Hepatocyte (in vitro differentiated cells): ENCODE results near the gene CCDC182. TPM values are rescaled to one million over a fixed set of nuclear protein-coding genes. Genes with fewer than 3 reads are reported as not detected.

Experiments used
- DNase-seq: peaks from one replicate; pipeline ENCODE4 v3.0.0-alpha.2; 2016; ENCODE audit warnings: low spot score
- H2AFZ ChIP-seq: fragments of 200-600 bp; sonication (generic); 2 replicates; pipeline ENCODE4 v1.6.0; 2016; ENCODE audit warnings: antibody characterized with exemption, mild to moderate bottlenecking
- H3K27ac ChIP-seq: fragments of 200-600 bp; sonication (generic); 2 replicates; pipeline ENCODE4 v1.5.1; 2016; ENCODE audit warnings: mild to moderate bottlenecking
- H3K27me3 ChIP-seq: fragments of 200-600 bp; sonication (generic); 2 replicates; pipeline ENCODE4 v1.6.1; 2016
- H3K36me3 ChIP-seq: fragments of 200-600 bp; sonication (generic); replicated peaks from 2 replicates; pipeline ENCODE4 v1.5.1; 2016; ENCODE audit warnings: low read depth; ENCODE audit not compliant: insufficient read depth
- H3K4me1 ChIP-seq: fragments of 200-600 bp; sonication (generic); 2 replicates; pipeline ENCODE4 v1.5.1; 2016; ENCODE audit warnings: mild to moderate bottlenecking, moderate library complexity; ENCODE audit not compliant: insufficient read depth
- H3K4me2 ChIP-seq: fragments of 200-600 bp; sonication (generic); 2 replicates; pipeline ENCODE4 v1.6.0; 2016
- H3K4me3 ChIP-seq: fragments of 200-600 bp; sonication (generic); 2 replicates; pipeline ENCODE4 v1.5.1; 2016; ENCODE audit warnings: mild to moderate bottlenecking
- H3K79me2 ChIP-seq: fragments of 200-600 bp; sonication (generic); 2 replicates; pipeline ENCODE4 v1.6.0; 2017; ENCODE audit warnings: mild to moderate bottlenecking
- H3K9me2 ChIP-seq: fragments of 200-600 bp; sonication (generic); replicated peaks from 2 replicates; pipeline ENCODE4 v1.6.0; 2017; ENCODE audit warnings: mild to moderate bottlenecking; ENCODE audit not compliant: insufficient read depth
- H3K9me3 ChIP-seq: fragments of 200-600 bp; sonication (generic); 2 replicates; pipeline ENCODE4 v1.5.1; 2016; ENCODE audit warnings: low read depth, mild to moderate bottlenecking
- H4K20me1 ChIP-seq: fragments of 200-600 bp; sonication (generic); 2 replicates; pipeline ENCODE4 v1.6.0; 2016; ENCODE audit warnings: mild to moderate bottlenecking; ENCODE audit not compliant: insufficient read depth, poor library complexity, severe bottlenecking
- CTCF ChIP-seq: fragments of 200-600 bp; sonication (generic); IDR thresholded peaks from 2 replicates; pipeline ENCODE4 v1.5.1; 2016; ENCODE audit warnings: antibody characterized with exemption, mild to moderate bottlenecking; ENCODE audit not compliant: poor library complexity
- EZH2 ChIP-seq: fragments of 200-600 bp; sonication (generic); IDR thresholded peaks from 2 replicates; pipeline ENCODE4 v1.6.1; 2016; ENCODE audit warnings: antibody characterized with exemption, mild to moderate bottlenecking, borderline replicate concordance
- EZH2phosphoT487 ChIP-seq: fragments of 200-600 bp; sonication (generic); IDR thresholded peaks from one replicate; pipeline ENCODE4 v1.6.1; 2018; ENCODE audit warnings: antibody characterized with exemption, mild to moderate bottlenecking, low read depth, moderate library complexity; ENCODE audit not compliant: unreplicated experiment, severe bottlenecking
- WGBS: methylation state at CpG from one replicate; pipeline ENCODE4 v1.1.6; 2016; ENCODE audit warnings: low lambda C conversion rate; ENCODE audit errors: missing lambda C conversion rate; 5-methylcytosine and 5-hydroxymethylcytosine counted together
- polyA plus RNA-seq: library from polyadenylated mRNA; unstranded; fragments of >200 nt; fragmentation: Nextera tagmentation; extraction: Ambion mirVana; gene quantifications from 2 replicates; pipeline ENCODE4 v1.2.1, GENCODE V29; 2016
- total RNA-seq: library from RNA; depleted of rRNA; stranded (reverse); fragments of >200 nt; gene quantifications from 2 replicates; pipeline ENCODE4 v1.2.3, GENCODE V29; 2014

Gene CCDC182
- total and polyA plus RNA-seq, 2 experiments from 2014 or later = not detected

- DNase-seq = no peak
- H3K4me2 ChIP-seq = no peak overlapping the region
- no peaks in the 10 kb centered on the region for H3K9me2 ChIP-seq
- H3K36me3 ChIP-seq = no peaks in the 10 kb centered on the region
- no peaks in the 10 kb centered on the region for H3K4me1 ChIP-seq
- no peaks in the 10 kb centered on the region for H3K79me2 ChIP-seq
- no peaks in the 10 kb centered on the region for H4K20me1 ChIP-seq
- H3K9me3 ChIP-seq = no peaks in the 10 kb centered on the region
- no peak overlapping the region for H2AFZ ChIP-seq
- 76% methylated on average over 9 of the region's 9 CpGs for WGBS
- TF ChIP-seq CTCF (no peak), EZH2 (no peak), EZH2phosphoT487 (no peak)
- H3K27me3 ChIP-seq = peaks cover 4% of the 10 kb centered on the region
- H3K27ac ChIP-seq = no peak overlapping the region
- H3K4me3 ChIP-seq = no peak overlapping the region
Measured at GRCh38 chr17:57706761-57707160, 38.3 kb downstream of the CCDC182 start.

GRCh38 chr17:57705921-57706695 is 39.0 kb downstream of the CCDC182 start:
- Histone ChIP-seq H3K9me3 (no peaks in the 10 kb centered on the region), H4K20me1 (no peaks in the 10 kb centered on the region), H3K36me3 (no peaks in the 10 kb centered on the region), H3K27me3 (peaks cover 4% of the 10 kb centered on the region), H3K27ac (no peak overlapping the region), H3K4me2 (no peak overlapping the region), H3K4me3 (no peak overlapping the region), H2AFZ (no peak overlapping the region), H3K79me2 (no peaks in the 10 kb centered on the region), H3K9me2 (no peaks in the 10 kb centered on the region), H3K4me1 (no peaks in the 10 kb centered on the region)
- WGBS = 73% methylated on average over 12 of the region's 12 CpGs
- no peak for TF ChIP-seq CTCF
- no peak for TF ChIP-seq EZH2phosphoT487
- DNase-seq = no peak

DNA sequence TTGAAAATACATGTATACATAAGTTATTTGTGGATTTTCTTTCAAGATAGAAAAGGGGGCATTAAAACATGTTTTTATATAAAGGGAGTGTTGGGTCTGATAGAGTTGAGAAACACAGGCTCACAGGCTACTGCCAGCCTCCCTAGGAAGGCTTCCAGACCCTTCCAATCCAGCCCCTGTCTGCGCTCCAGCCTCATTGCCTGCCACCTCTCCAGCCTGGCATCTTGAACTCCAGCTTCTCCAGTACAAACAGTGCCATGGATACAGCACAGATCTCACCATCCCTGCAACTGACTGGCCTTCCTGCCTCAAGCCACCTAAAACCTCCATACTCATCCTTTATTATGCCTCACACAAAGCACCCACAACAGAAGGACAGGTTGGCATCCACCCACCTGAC is 40.7 kb downstream of the CCDC182 start:
- no peaks in the 10 kb centered on the region for H3K4me1 ChIP-seq
- WGBS = 88% methylated on average over 1 of the region's 1 CpG
- no peaks in the 10 kb centered on the region for H4K20me1 ChIP-seq
- H3K27ac ChIP-seq = no peak overlapping the region
- peaks cover 4% of the 10 kb centered on the region for H3K27me3 ChIP-seq
- H3K4me2 ChIP-seq = no peak overlapping the region
- H3K9me2 ChIP-seq = no peaks in the 10 kb centered on the region
- H3K4me3 ChIP-seq = no peak overlapping the region
- no peak for TF ChIP-seq CTCF
- no peak for TF ChIP-seq EZH2
- no peak for TF ChIP-seq EZH2phosphoT487
- H3K79me2 ChIP-seq = no peaks in the 10 kb centered on the region
- H3K36me3 ChIP-seq = no peaks in the 10 kb centered on the region
- DNase-seq = no peak
- no peak overlapping the region for H2AFZ ChIP-seq
- no peaks in the 10 kb centered on the region for H3K9me3 ChIP-seq
